HK-2 (cell line): Measurements from ENCODE around the gene RHNO1.

Experiments used
- DNase-seq: peaks from one replicate; pipeline ENCODE4 v3.0.0-alpha.2; 2018; ENCODE audit not compliant: unreplicated experiment

The RHNO1 gene, protein sequence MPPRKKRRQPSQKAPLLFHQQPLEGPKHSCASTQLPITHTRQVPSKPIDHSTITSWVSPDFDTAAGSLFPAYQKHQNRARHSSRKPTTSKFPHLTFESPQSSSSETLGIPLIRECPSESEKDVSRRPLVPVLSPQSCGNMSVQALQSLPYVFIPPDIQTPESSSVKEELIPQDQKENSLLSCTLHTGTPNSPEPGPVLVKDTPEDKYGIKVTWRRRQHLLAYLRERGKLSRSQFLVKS

GRCh38 chr12:2877047-2877952 is at the start of gene RHNO1, which contains the start of gene FOXM1:
Gene RHNO1, plus strand, starts transcription at chr12:2877223. Its CDS starts 8,144 bp downstream, at chr12:2885367.
Gene FOXM1, minus strand, starts transcription at chr12:2877174. Its CDS starts 2,696 bp downstream, at chr12:2874478.
- DNase-seq = peak; percentile 92

DNA sequence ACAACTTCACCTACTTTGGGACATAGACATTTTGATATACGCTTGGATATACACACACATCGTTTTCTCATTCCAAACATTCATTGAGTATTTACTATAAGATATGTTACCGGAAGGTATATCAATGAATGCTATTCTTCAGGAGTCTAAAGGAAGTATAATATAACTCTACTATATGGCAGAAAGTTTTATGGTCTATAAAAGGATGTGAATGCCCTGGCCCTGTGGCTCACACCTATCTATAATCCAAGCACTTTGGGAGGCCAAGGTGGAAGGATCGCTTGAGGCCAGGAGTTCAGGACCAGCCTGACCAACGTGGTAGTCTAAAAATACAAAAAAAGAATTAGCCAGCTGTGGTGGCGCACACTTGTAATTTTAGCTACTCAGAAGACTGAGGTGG is 47.7 kb upstream of the RHNO1 start:
- DNase-seq = no peak

- no peak for DNase-seq
These were observed 44.4 kb upstream of the RHNO1 start for GRCh38 chr12:2832550-2833127.

DNA sequence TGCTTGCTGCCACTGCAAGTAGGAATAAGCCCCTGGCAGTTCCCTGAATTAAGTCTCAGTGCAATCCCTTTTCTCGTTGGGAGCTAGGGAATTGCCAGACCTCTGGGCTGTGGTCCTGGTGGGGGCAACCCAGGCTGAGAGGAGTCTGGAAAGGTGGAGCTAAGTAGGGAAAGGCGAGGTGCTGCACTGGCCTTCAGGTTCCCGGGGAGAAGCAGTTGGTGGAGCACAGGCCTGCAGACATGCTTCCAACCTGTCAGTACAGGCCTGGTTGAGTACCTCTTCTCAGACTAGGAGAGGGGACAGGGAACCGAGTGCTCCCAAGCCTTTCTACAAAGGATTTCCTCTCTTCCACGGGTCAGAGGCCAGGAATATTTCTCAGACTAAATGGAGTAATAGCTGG is 43.7 kb upstream of the RHNO1 start:
- no peak for DNase-seq

GRCh38 chr12:2833810-2834209 is 43.2 kb upstream of the RHNO1 start:
- no peak for DNase-seq

GRCh38 chr12:2834581-2835491 is 42.2 kb upstream of the RHNO1 start, which contains the start of gene NRIP2:
Gene NRIP2, minus strand, starts transcription at chr12:2835035. Its CDS starts 52 bp downstream, at chr12:2834983.
- no peak for DNase-seq

- no peak for DNase-seq
These were observed 41.2 kb upstream of the RHNO1 start for GRCh38 chr12:2835691-2836403.

GRCh38 chr12:2836574-2836973 is 40.4 kb upstream of the RHNO1 start:
- no peak for DNase-seq

GRCh38 chr12:2841056-2841650 is 35.9 kb upstream of the RHNO1 start:
- no peak for DNase-seq

DNA sequence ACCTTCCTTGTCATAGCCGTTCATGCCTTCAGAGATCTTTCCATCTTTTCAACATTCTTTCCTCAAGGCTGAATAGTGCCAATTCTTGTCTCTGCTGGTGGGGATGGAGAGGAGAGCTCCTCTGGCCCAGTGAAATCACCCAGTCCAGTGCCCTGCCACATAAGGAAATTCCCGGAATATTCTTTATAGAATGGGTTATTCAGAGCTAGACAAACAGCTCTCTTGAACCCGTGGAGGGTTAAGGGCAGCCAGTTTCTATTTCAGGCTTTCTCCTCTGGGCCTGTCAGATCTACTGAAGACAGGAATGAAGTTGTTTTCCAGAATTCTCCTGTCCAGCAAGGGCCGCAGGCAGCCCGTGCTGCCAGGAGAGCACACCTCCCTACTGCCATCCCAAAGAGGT is 34.1 kb upstream of the RHNO1 start:
- no peak for DNase-seq

DNA sequence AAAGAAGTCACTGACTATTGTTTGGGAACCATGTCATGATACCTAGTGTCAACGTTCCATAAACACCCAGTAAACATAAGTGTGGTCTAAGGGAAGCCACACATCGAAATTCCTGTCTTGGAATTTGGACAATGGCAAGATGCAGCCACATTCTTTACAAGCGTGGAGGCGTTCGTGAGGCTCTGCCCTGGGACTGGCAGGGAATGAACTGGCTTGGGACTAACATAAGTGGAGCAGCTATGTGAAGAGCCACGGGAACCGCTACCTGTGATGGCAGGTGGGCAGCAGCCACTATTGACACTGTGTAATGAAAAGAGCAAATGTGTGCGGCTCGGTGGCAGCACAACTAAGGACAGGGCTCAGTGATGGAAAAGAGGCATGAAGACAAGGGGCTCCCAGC is 32.2 kb upstream of the RHNO1 start:
- DNase-seq = no peak

DNA sequence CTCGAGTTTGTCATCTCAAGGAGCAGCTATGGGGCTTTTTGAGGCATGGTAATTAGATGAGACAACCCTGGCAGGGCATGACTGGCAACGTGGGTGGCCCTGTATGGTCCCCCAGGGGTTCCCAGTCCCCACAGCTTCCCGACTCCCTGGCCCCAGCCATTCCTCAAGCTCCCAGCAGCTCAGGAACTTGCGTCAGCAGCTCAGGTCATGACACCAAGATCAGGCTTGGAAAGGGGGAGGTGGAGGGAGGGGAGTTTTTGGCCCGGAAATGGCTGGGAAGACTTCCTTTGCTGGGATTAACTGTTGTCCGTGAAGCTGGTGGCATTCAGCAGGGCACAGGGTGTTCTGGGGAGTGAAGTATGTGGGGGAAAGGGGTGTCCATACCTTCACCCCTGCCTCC is 31.7 kb upstream of the RHNO1 start:
- DNase-seq = no peak

DNA sequence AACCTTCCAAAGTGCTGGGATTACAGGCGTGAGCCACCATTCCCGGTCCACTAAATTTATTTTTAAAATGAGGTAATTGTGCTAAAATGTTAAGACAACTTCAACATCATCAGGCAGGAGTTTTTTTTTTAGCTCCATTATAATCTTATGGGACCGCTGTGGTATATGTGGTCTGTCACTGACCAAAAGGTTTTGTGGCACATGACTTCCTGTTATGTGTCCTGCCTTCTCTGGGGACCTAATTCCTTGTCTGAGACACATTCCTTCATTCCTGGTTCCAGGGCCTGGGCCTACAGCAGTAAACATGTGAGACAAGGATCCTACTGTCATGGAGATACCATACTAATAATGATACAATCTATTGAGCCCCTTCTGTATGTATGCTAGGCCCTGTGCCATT is 25.1 kb upstream of the RHNO1 start:
- DNase-seq = no peak

GRCh38 chr12:2853626-2854025 is 23.4 kb upstream of the RHNO1 start:
- DNase-seq = no peak

DNA sequence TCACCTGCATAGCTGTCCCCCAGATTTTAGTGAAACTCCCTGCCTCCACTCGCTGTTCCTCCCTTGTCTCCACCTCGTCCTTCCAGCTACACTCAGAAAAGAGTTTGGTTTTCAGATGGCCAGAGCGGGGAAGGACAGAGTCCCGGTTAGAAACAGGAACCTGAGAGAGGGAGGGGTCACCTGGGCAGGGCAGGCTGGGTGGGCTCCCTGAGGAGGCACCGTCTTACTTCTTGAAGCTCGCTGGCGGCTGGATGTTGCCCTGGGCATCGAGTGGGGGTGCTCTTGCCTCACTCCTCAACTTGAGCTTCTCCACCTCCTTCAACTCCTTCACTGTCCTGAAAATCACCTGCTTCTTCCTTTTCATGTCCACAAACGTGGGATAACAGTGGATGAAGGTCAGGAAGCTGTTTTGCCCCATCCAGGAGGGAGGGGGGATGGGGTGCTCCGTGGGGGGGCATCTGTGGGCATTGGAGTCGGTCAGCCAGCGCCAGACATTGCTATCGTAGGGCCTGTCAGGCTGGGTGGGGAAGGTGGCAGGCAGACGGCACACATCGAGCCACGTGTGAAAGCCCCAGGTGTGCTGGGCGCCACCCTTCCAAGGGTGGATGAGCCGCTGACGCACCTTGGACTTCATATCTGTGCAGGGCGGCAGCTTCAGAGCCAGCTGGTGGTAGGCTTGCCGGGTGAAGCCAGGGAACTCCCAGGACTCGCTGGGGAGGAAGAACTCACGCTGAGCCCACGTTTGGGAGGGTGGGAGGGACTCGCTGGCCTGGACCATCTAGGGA is 22.2 kb upstream of the RHNO1 start:
- DNase-seq = no peak

DNA sequence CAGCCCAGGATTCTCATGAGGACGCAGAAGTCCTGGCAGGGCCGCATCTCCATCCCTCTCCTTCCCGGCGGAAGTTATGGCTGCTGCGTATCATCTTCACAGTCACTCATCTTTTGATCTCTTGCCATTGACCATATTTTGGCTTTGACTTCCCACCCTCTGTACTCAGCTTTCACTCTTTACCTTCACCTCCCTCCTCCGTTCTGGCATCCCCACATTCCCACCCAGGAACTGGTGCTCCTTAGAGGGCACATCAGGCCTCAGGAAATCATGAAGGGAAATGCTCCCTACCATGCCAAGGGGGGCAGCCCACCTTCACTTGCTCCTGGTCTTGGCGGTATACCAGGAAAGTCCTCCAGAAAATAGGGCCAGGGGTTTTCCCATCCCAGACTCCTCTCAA is 21.5 kb upstream of the RHNO1 start:
- no peak for DNase-seq

DNA sequence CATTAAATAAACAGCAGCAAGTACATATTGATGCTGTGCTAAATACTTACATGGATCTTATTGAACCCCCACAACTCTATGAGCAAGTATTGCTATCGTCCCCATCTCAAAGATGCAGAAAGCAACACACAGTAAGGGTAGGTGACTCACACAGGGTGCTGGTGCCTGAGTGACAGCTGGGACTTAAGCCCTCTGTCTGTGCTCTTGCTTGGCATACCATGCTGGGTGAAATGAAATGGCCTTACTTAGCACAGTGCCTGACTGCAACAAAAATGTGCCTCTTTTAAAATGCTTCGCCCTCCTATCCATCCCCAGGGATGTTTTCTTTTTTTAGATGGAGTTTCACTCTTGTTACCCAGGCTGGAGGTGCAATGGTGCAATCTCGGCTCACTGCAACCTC is 21.0 kb upstream of the RHNO1 start:
- DNase-seq = no peak

- peak; percentile 16 for DNase-seq
These were observed 20.0 kb upstream of the RHNO1 start, which contains the start of gene TEX52 for GRCh38 chr12:2857021-2857431. Gene TEX52, minus strand, starts transcription at chr12:2857039. Its CDS starts 13 bp downstream, at chr12:2857026.

DNA sequence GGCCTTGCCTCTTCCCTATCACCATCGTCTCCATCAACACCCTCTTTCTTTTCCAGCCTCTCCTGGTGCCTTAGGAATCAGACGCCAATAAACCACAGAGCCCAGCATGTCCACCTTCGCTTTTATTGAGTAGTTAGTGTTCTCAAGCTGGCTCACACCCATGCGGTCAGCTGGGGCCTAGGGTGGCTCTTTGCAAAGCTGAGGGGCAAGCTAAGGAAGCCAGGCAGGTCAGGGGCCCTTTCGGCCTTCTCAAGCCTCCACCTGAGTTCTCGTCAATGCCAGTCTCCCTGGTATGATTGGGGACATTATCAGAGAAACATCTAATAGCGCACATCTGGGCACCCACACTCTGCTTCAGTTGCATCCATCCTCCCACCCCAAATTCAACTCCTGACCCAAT is 19.4 kb upstream of the RHNO1 start:
- no peak for DNase-seq

DNA sequence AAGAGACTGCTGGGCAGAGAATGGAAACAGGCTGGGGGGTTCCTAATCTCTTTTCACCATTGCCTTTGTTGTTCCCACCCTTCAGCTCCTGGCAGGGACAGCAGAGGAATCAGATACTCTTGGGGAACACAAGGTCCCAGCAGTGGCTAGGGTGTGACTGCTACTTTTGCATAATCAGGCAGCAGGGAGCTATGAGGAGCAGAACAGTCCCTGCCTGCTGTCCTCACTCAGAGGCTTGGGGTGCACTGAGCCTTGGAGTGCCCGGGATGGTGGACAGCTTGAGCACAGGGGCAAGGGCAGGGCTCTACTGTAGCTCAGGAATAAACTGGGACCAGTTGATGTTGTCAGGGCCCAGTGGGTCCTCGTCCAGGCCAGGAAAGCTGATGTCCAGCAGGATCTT is 18.7 kb upstream of the RHNO1 start:
- no peak for DNase-seq
